NCI-H226 (cell line): Measurements from ENCODE around the gene CCDC141.
"Not testable (repeated sequence)": the region's sequence is repeated elsewhere in the genome, so short reads cannot be mapped to it uniquely, and the experiment has no call there.

ENCODE experiments used
- DNase-seq: peaks from one replicate; pipeline ENCODE4 v3.0.0-alpha.2; 2015

CCDC141 gene

DNA sequence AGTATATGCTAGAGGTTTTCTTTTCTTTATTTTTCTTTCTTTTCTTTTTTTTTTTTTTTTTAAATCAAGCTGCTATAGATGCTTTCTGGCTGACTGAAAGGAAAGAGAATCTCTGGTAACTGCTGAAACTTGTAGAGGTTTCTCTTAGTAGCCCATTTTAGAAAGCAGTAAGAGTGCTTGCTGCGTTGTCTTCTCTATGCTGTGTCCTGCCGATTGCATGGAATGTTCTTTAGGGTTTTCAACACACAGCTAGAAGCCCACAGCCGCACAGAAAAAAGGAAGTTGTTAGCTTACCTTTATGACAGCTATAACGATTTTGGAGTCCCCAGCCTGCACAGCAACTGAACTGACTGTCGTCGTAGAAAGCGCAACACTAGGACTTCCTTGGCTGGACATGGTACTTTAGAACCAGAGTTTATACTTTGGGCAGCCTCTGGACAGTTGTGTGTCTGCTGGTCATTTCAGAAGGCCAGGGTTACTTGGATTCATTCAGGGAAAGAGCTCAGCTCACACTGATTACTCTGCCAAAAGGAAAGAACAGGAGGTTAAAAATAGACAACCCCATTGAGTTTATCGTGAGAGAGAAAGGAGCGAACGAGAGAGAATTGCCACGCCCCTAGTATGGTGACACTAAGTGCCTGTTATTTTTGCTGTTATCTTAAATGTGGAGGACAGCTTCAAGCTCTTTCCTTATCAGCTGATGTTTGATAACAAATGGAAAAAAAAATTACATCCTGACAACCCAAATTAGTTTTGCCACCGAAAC lies at the start of gene CCDC141:
Gene CCDC141 (minus strand): TSS at position 592 of the 766 bp plus-strand sequence. CDS start 196 bp downstream, at position 396.
- DNase-seq, result no peak

DNA sequence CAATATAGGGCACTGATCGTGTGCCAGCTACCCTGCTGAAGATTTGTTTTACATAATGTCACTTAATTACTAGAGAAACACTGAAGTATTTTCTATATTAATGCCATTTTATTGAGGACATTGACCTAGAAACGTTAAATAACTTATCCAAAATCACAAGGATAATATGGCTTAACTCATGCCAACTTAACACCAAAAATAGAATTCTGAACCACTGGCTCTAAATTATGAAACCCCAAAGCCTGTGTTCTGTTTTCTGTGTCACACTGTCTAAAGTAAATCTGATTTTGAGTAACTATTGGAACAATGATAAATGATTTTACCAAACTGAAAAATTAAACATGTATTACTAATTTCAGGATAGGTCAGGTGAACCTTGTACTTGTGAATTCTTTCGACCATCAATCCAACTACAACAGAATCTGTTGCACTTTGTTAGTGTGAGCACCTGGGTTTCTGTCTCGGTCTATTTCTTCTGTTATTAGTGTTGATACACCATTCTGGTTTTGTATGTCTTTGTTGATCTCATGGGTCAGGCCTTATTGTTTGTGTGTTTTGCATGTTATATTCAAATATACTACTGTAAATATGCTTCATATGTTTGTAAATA lies 48.2 kb upstream of the CCDC141 start:
- DNase-seq, result no peak

DNA sequence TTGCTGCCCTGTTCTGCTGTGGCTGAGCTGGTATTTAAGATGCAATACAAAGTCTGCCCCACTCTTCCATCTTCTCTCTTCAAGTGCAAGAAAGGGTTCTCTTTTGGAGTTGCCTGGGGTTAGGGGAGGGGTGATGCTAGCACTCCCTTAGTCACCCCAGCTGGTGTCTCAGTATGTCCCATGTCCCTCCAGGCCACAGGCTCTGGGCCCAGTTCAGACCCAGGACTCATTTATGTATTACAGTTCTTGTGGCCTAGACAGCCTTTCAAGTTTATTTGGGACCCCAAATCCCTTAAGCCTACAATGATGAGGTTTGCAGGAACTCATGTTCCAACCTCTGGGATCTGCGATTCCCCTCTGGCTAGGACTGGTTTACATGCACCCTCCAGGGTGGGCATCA lies 47.2 kb upstream of the CCDC141 start:
- DNase-seq, result no peak

- no peak for DNase-seq
Measured at GRCh38 chr2:179096090-179096489, 46.2 kb upstream of the CCDC141 start.

DNA sequence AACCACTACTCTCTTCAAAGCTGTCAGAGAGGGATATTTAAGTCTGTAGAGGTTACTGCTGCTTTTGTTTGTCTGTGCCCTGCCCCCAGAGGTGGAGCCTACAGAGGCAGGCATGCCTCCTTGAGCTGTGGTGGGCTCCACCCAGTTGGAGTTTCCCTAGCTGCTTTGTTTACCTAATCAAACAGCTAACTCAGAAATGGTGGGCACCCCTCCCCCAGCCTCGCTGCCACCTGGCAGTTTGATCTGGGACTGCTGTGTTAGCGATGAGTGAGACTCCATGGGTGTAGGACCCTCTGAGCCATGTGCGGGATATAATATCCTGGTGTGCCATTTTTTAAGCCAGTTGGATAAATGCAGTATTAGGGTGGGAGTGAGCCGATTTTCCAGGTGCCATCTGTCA lies 43.0 kb upstream of the CCDC141 start:
- DNase-seq, result not testable (repeated sequence)

- no peak for DNase-seq
Measured at GRCh38 chr2:179082697-179083096, 32.8 kb upstream of the CCDC141 start.

DNA sequence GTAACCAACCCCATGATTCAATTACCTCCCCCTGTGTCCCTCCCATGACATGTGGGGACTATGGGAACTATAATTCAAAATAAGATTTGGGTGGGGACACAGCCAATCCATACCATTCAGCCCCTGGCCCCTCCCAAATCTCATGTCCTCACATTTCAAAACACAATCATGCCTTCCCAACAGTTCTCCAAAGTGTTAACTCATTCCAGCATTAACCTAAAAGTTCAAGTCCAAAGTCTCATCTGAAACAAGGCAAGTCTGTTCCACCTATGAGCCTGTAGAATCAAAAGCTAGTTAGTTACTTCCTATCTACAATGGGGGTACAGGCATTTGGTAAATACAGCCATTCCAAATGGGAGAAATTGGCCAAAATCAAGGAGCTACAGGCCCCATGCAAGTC lies 32.0 kb upstream of the CCDC141 start:
- no peak for DNase-seq

DNA sequence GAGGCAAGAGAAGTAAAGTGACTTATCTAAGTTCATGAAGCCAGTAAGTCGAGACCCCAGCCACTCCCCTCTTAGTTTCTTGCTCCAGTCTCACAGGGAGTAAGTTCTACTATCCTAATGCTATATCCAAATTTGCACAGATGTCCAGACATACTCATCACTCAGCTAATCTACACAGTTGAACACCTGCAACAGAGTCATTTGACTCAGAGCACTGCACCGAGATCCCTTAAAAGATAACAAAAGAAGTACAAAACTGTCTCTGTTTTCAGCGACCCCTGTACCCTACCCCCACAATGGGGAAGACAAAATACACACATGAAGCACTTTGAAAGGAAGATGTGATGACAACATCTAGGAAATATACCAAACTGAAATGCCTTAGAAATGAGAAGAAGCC lies 22.6 kb upstream of the CCDC141 start:
- DNase-seq, result no peak

- no peak for DNase-seq
Measured at GRCh38 chr2:179071810-179072355, 21.9 kb upstream of the CCDC141 start.

DNA sequence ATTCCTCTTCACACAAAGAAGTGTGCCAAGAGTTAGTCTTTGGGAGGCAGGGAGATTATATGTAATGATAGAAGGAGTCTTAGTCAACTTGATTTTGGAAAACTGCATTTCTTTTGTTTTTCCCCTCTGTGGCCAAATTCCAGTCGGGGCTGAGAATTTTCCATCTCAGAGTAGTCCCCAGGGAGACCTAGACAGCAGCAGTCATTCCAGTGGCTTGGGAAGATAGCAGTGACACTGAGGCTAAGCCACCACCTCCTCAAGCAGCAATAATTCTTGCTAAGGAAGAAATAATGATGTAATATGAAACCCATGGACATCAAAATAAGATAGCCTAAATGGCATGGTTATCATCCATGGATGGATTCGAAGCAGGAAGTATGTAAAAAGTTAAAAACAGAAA lies 21.0 kb upstream of the CCDC141 start:
- no peak for DNase-seq

- no peak for DNase-seq
Measured at GRCh38 chr2:179069685-179070084, 19.7 kb upstream of the CCDC141 start.

GRCh38 chr2:179068991-179069643 lies 19.2 kb upstream of the CCDC141 start:
- DNase-seq, result no peak

DNA sequence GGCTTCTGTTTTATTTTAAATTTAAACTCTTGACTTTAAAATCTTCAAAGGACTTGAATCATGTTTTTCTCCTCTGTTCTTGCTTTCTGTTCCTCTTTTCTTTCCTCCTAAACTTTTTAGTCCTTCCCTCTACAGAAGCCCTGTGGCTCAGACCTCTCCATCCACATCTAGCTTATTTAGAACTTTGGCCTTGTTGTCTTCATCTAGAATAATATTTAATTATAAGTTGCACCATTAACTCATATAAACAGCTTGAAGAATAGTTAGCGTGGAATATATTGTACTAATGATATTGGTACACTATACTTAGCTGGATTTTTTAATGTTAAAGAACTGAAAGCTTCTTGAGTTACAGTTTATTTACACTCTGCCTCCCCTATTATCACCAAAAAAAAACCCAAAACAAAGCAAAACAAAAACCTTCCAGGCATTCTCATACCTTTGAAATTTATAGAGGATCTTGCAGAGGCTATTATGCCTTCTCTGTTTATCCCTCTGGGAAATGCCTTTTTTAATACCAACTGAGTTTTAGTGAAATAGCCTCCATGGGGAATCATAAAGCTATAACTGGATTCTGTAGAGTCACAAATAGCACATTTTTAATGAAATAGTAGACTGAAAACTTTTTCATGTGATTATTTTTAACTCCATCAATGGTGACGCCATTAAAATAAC lies 9.2 kb upstream of the CCDC141 start:
- DNase-seq, result no peak

GRCh38 chr2:179057737-179058136 lies 7.8 kb upstream of the CCDC141 start:
- DNase-seq, result no peak

GRCh38 chr2:179053568-179053967 lies 3.6 kb upstream of the CCDC141 start:
- DNase-seq, result not testable (repeated sequence)

DNA sequence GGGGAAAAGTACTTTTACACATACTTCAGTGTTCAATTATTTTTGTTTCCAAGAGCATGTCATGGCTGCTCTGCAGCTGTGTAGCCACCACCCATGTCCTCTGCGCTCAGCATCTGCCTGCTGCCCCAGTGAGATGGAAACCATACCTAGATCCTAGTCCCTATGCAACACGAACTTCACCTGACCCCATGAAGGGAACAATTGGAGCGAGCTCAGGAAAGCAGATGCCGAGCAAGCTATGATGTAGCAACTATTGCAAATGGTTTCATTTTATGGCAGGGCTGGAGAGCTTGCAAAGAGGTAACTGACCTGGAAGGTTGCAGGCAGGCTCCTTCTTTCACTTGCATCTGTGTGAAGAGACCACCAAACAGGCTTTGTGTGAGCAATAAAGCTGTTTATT lies 1.3 kb upstream of the CCDC141 start:
- no peak for DNase-seq

GRCh38 chr2:179050755-179051154 lies 818 bp upstream of the CCDC141 start:
- no peak for DNase-seq

DNA sequence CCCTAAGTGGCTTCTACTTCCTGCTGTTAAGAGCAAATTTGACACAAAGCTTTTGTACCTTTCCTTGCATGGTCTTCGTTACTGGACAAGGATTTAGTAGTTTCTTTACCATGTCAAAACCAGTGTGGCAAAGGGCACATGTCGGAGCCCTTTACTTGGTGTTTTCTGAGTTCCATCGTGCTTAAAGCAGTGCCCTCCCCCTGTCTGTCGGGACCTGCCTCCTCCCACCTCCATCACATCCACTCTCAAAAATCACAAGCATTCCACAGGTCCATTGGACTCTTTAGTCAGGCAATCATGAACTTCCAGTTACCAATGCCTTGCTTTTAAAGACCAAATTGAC lies 763 bp downstream of the CCDC141 start:
- no peak for DNase-seq

- DNase-seq, result no peak
Measured at GRCh38 chr2:179048099-179048498, 1.8 kb downstream of the CCDC141 start.

GRCh38 chr2:179045602-179046001 lies 4.3 kb downstream of the CCDC141 start:
- DNase-seq, result not testable (repeated sequence)

GRCh38 chr2:179044500-179044899 lies 5.4 kb downstream of the CCDC141 start:
- no peak for DNase-seq

DNA sequence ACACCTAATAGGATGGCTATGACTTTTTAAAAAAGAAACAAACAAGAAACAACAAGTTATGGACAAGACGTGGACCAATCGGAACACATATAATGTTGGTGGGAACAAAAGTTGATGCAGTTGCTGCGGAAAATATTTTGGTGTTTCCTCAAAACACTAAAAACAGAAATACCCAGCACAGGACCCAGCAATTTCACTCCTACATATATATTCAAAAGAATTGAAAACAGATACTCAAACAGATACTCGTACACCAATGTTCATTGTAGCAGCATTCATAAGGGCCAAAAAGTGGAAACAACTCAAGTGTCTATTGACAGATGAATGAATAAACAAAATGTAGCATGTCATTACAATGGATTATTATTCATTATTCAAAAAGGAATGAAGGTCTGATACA lies 12.1 kb downstream of the CCDC141 start:
- DNase-seq, result no peak

DNA sequence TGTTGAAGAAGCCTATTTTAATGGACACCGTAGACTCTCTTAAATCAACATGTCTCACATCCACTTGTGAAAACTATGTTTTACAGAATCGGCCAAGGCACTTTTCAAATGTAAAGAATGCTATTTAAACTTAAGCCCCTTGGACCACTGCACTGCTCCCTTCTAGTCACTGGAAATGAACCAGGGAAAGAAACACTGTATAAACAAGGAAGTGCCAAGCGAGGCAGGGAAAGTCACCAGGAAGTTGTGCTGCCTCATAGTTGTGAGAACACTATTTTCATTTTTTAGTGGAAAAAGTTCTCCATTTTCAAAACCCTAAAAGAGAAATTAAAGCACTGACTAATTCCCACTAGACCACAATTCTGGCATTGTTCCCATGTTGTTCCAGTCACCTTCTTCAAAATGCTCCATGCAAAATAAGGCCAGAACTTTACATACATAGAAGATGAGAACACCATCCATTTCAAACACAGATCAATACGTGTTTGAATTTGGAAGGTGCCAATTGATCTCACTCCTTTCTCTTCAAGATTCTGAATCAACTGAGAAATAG lies 13.5 kb downstream of the CCDC141 start:
- DNase-seq, result no peak
